SKM-1 treated with dmso at 0.1 percent for 144 hours (cell line): ENCODE results near the gene SAMD10.
A peak's percentile ranks its signal among the peaks of the same experiment; 100 is the strongest.
"Not testable (repeated sequence)": the region's sequence is repeated elsewhere in the genome, so short reads cannot be mapped to it uniquely, and the experiment has no call there.

Experiments
- DNase-seq: peaks from one replicate; lab custom pipeline; 2025; ENCODE audit not compliant: unreplicated experiment; lab: John Stamatoyannopoulos, UW

The SAMD10 gene

GRCh38 chr20:63942969-63943807 lies 36.3 kb downstream of the SAMD10 start:
- DNase-seq: no peak

GRCh38 chr20:63942250-63942951 lies 37.0 kb downstream of the SAMD10 start:
- DNase-seq: peak; percentile 24

DNA sequence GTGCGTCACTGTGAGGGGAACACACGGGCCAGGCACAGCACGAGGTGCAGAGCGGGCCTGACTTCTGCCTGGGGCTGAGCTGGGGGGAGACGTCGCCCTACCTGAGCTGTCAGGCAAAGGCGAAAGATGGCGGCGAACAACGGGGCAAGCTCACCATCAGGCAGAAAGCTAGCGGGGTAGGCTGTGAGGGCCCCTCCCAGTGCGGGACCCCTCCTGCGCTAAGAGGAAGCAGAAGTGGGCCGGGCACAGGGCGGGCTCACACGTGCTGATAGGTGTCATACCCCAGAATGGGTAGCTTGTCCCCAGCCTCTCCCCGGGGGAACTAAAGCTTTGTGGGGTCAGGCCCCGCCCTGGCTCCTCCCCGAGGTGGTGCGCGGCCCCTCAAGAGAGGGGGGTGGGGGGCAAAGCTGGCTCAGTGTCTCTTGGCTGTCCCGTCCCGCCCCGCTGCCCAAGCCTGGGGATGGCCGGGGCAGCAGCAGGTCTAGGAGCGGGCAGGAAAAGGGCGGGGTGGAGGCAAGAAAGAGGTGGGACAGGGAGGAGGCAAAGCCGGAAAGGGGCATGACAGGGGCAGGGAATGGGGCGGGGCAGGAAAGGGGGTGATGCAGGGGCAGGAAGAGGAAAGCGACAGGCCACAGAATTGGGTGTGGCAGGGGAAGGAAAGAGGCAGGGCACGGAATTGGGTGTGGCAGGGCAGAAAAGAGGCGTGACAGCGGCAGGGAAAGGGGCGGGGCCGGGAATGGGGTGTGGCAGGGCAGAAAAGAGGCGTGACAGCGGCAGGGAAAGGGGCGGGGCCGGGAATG lies 38.0 kb downstream of the SAMD10 start:
- DNase-seq: peak; percentile 24

GRCh38 chr20:63940472-63941266 lies 38.8 kb downstream of the SAMD10 start:
- no peak for DNase-seq

DNA sequence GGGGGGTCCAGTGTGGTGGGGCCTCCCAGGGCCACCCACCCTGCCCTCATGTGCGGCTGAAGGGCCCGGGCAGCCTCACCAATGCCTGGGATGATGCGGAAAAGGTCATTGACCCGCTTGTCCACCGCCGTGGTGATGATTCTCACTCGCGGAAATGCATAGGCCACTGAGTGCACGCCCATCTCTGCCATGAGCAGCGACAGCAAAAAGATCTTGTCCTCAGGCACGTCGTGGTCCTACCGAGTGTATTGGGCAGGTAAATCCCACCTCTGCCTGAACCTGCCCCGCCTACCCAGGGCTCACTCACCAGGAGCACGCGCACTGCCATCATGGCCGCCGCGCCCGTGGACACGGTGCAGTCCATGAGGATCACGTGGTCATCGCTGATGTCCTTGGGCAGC lies 39.4 kb downstream of the SAMD10 start:
- DNase-seq: no peak

GRCh38 chr20:63939061-63939935 lies 40.1 kb downstream of the SAMD10 start:
- DNase-seq: no peak

DNA sequence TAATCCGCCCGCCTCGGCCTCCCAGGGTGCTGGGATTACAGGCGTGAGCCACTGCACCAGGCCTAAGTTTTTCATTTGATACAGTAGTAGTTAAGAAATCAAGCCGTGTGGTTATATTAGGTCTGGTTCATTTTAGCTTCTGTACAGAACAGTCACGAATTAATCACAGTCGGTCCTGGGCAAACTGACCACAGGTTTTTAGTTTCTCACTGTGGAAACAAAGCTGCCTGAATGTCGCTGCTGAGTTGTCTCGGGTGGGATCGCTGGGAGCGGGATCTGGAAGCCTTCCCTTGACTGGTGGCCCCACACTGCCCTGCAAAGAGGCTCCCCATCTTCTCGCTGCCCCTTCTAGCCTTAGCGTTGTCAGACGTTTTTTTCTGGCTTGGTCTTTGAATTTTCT lies 41.8 kb downstream of the SAMD10 start:
- no peak for DNase-seq

DNA sequence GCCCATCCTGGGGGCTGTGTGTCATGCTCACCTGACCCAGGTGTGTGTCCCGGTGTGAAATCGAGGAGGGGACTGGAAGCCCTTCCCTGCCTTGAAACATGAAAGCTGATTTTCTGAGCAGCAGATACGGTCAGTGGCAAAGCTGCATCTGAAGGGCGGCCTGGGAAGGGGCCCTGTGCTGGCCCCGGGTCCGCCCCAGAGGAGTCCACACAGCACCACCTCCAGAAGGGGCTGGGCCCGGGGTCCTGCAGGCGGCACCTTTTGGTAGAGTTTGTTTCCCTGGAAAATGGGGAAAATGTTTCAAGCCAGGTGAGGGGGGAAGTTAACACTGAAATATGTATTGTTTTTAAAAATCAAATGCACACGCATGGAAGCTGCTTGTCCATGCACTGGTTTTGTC lies 44.0 kb downstream of the SAMD10 start:
- DNase-seq: no peak

DNA sequence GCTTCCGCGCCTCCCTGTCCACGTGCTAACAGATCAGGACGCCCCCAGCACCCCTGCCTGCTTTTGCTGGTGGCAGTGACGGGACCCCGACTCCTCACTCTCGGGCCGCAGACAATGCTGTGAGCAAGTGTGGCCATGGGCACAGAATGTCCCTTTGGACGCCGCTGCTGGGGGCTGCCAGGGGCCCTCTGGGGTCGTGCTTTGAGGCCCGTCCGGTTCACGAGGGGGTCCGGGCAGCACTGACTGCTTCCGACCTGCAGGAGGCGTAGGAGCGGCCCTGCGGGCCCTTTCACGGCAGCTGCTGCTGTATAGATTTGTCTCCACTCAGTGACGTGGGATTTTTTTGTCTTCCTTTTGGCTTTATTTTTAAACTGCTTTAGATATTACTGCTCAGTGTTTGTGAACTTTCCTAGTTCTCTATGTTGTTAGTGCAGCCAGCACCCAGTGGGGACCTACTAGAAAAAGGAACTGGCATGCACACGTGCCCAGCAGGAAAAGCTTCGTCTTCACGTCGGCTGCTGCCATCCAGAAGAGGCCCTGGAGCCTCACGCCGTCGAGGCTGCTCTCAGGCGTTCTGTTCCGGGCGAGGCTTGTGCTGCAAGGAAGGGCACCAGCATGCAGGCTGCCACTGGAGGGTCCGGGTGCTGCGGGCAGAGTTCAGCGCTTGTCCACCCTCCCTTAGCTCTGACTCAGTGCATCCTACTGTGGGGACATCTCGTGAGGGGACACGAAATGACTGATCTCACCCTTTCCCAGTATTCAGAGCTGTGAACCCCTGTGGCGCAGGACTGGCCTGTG lies 45.0 kb downstream of the SAMD10 start:
- DNase-seq: no peak

GRCh38 chr20:63933646-63934045 lies 45.8 kb downstream of the SAMD10 start:
- DNase-seq: no peak

DNA sequence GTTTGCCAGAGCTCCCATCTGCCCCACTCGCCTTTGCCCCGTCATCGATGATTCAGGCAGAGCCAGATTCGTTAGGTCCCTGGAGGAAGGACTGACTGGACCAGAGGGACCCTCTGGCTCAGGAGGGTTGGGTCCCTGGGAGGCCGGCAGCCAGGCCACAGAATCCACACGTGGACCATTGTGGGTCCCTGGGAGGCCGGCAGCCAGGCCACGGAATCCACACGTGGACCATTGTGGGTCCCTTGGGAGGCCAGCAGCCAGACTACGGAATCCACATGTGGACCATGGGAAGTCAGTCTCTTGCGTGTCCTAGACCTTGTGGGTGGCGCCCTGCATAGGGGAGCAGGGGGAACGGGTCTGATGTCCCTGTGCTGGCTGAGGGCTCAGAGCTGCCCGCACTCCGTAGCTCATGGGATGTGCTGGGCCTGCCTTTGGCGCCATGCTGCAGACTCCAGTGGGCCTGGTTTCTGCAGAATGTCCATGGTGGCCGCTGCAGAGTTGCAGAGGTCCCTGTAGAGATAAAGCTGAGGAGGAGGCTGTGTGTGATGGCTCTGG lies 46.8 kb downstream of the SAMD10 start:
- DNase-seq: no peak

- DNase-seq: no peak
Measured at GRCh38 chr20:63931735-63932134, 47.7 kb downstream of the SAMD10 start.

GRCh38 chr20:63930971-63931553 lies 48.4 kb downstream of the SAMD10 start:
- DNase-seq: no peak

- not testable (repeated sequence) for DNase-seq
Measured at GRCh38 chr20:63929473-63929883, 50.0 kb downstream of the SAMD10 start.

DNA sequence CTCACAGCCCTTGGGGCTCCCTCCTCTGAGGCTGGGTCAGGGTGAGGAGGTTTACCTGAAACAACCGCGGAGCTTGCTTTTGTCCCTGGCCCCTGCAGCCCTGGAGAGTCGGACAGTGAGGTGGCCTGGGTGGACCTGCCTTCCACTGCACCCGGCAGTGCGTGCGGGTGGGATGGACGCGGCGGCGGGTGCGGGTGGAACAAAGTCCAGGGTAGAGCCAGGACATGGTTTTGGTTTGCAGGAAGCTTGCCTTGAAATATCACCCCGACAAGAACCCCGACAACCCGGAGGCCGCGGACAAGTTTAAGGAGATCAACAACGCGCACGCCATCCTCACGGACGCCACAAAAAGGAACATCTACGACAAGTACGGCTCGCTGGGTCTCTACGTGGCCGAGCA lies 50.4 kb downstream of the SAMD10 start:
- DNase-seq: no peak

- DNase-seq: no peak
Measured at GRCh38 chr20:63926298-63926697, 53.1 kb downstream of the SAMD10 start.

DNA sequence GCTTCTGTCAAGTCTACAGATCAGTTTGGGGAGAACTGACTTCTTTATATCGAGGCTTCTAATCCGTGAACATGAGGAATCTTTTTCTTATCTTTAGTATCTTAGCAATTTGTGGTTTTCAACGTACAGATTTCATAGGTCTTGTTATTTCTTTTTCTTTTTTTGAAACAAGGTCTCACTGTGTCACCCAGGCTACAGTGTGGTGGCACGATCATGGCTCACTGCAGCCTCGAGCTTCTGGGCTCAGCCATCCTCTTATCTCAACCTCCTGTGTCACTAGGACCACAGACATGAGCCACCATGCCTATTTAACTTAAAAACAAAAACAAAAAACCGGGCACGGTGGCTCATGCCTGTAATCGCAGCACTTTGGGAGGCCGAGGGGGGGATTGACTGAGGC lies 55.2 kb downstream of the SAMD10 start:
- no peak for DNase-seq
